ENCODE measurements around the gene AGL.
"Not testable (repeated sequence)": the region's sequence is repeated elsewhere in the genome, so short reads cannot be mapped to it uniquely, and the experiment has no call there.

The AGL gene

GRCh38 chr1:99936071-99936470 is 85.9 kb downstream of the AGL start:
- H3K4me1 ChIP-seq (ENCODE audit: control insufficient read depth, insufficient read depth, low read length): no peaks in the 10 kb centered on the region
- no peak overlapping the region for H3K4me3 ChIP-seq (ENCODE audit: low read length in 2 of 2)
- no peak overlapping the region for H3K27ac ChIP-seq (ENCODE audit: low read length)
- H3K9me3 ChIP-seq (ENCODE audit: control insufficient read depth in 2 of 2, low read length in 2 of 2): no peaks in the 10 kb centered on the region
- H3K9ac ChIP-seq (ENCODE audit: low read length in 2 of 2): no peak overlapping the region
- no peaks in the 10 kb centered on the region for H3K36me3 ChIP-seq (ENCODE audit: control insufficient read depth in 2 of 2, insufficient read depth in 2 of 2, low read length in 2 of 2)
- H3K27me3 ChIP-seq (ENCODE audit: control insufficient read depth in 1 of 2, insufficient read depth in 2 of 2, low read length in 2 of 2): no peaks in the 10 kb centered on the region

- Histone ChIP-seq H3K9ac (ENCODE audit: low read length in 2 of 2) (no peak overlapping the region), H3K4me3 (ENCODE audit: low read length in 2 of 2) (no peak overlapping the region), H3K27ac (ENCODE audit: low read length) (no peak overlapping the region), H3K4me1 (ENCODE audit: control insufficient read depth, insufficient read depth, low read length) (no peaks in the 10 kb centered on the region), H3K27me3 (ENCODE audit: control insufficient read depth in 1 of 2, insufficient read depth in 2 of 2, low read length in 2 of 2) (no peaks in the 10 kb centered on the region), H3K9me3 (ENCODE audit: control insufficient read depth in 2 of 2, low read length in 2 of 2) (no peaks in the 10 kb centered on the region), H3K36me3 (ENCODE audit: control insufficient read depth in 2 of 2, insufficient read depth in 2 of 2, low read length in 2 of 2) (no peaks in the 10 kb centered on the region)
Observed at GRCh38 chr1:99942723-99943122, 92.6 kb downstream of the AGL start.

GRCh38 chr1:99943223-99943794 is 93.1 kb downstream of the AGL start:
- H3K4me3 ChIP-seq (ENCODE audit: low read length in 2 of 2): no peak overlapping the region
- H3K9me3 ChIP-seq (ENCODE audit: control insufficient read depth in 2 of 2, low read length in 2 of 2): no peaks in the 10 kb centered on the region
- no peaks in the 10 kb centered on the region for H3K27me3 ChIP-seq (ENCODE audit: control insufficient read depth in 1 of 2, insufficient read depth in 2 of 2, low read length in 2 of 2)
- H3K36me3 ChIP-seq (ENCODE audit: control insufficient read depth in 2 of 2, insufficient read depth in 2 of 2, low read length in 2 of 2): no peaks in the 10 kb centered on the region
- no peak overlapping the region for H3K9ac ChIP-seq (ENCODE audit: low read length in 2 of 2)
- no peaks in the 10 kb centered on the region for H3K4me1 ChIP-seq (ENCODE audit: control insufficient read depth, insufficient read depth, low read length)
- H3K27ac ChIP-seq (ENCODE audit: low read length): no peak overlapping the region

- no peaks in the 10 kb centered on the region for H3K4me1 ChIP-seq (ENCODE audit: control insufficient read depth, insufficient read depth, low read length)
Observed at GRCh38 chr1:99944192-99944591, 94.0 kb downstream of the AGL start.

GRCh38 chr1:99945174-99945573 is 95.0 kb downstream of the AGL start:
- Histone ChIP-seq H3K4me3 (ENCODE audit: low read length in 2 of 2) (no peak overlapping the region), H3K9ac (ENCODE audit: low read length in 2 of 2) (no peak overlapping the region), H3K27ac (ENCODE audit: low read length) (no peak overlapping the region), H3K36me3 (ENCODE audit: control insufficient read depth in 2 of 2, insufficient read depth in 2 of 2, low read length in 2 of 2) (no peaks in the 10 kb centered on the region), H3K4me1 (ENCODE audit: control insufficient read depth, insufficient read depth, low read length) (no peaks in the 10 kb centered on the region), H3K27me3 (ENCODE audit: control insufficient read depth in 1 of 2, insufficient read depth in 2 of 2, low read length in 2 of 2) (no peaks in the 10 kb centered on the region), H3K9me3 (ENCODE audit: control insufficient read depth in 2 of 2, low read length in 2 of 2) (no peaks in the 10 kb centered on the region)

More at GRCh38 chr1:99944192-99944591, 94.0 kb downstream of the AGL start:
- no peak overlapping the region for H3K9ac ChIP-seq (ENCODE audit: low read length in 2 of 2)
- no peaks in the 10 kb centered on the region for H3K9me3 ChIP-seq (ENCODE audit: control insufficient read depth in 2 of 2, low read length in 2 of 2)
- no peaks in the 10 kb centered on the region for H3K36me3 ChIP-seq (ENCODE audit: control insufficient read depth in 2 of 2, insufficient read depth in 2 of 2, low read length in 2 of 2)
- no peaks in the 10 kb centered on the region for H3K27me3 ChIP-seq (ENCODE audit: control insufficient read depth in 1 of 2, insufficient read depth in 2 of 2, low read length in 2 of 2)
- H3K4me3 ChIP-seq (ENCODE audit: low read length in 2 of 2): no peak overlapping the region
- H3K27ac ChIP-seq (ENCODE audit: low read length): no peak overlapping the region

- no peak overlapping the region for H3K27ac ChIP-seq (ENCODE audit: low read length)
- H3K4me1 ChIP-seq (ENCODE audit: control insufficient read depth, insufficient read depth, low read length): no peaks in the 10 kb centered on the region
- H3K27me3 ChIP-seq (ENCODE audit: control insufficient read depth in 1 of 2, insufficient read depth in 2 of 2, low read length in 2 of 2): no peaks in the 10 kb centered on the region
- H3K4me3 ChIP-seq (ENCODE audit: low read length in 2 of 2): no peak overlapping the region
- H3K9me3 ChIP-seq (ENCODE audit: control insufficient read depth in 2 of 2, low read length in 2 of 2): no peaks in the 10 kb centered on the region
- H3K9ac ChIP-seq (ENCODE audit: low read length in 2 of 2): no peak overlapping the region
- H3K36me3 ChIP-seq (ENCODE audit: control insufficient read depth in 2 of 2, insufficient read depth in 2 of 2, low read length in 2 of 2): no peaks in the 10 kb centered on the region
Observed at GRCh38 chr1:99950486-99950885, 100.3 kb downstream of the AGL start.

GRCh38 chr1:99952522-99952921 is 102.4 kb downstream of the AGL start:
- no peak overlapping the region for H3K9ac ChIP-seq (ENCODE audit: low read length in 2 of 2)
- H3K27ac ChIP-seq (ENCODE audit: low read length): no peak overlapping the region
- no peaks in the 10 kb centered on the region for H3K9me3 ChIP-seq (ENCODE audit: control insufficient read depth in 2 of 2, low read length in 2 of 2)
- H3K4me3 ChIP-seq (ENCODE audit: low read length in 2 of 2): no peak overlapping the region
- H3K36me3 ChIP-seq (ENCODE audit: control insufficient read depth in 2 of 2, insufficient read depth in 2 of 2, low read length in 2 of 2): no peaks in the 10 kb centered on the region
- H3K4me1 ChIP-seq (ENCODE audit: control insufficient read depth, insufficient read depth, low read length): no peaks in the 10 kb centered on the region
- H3K27me3 ChIP-seq (ENCODE audit: control insufficient read depth in 1 of 2, insufficient read depth in 2 of 2, low read length in 2 of 2): no peaks in the 10 kb centered on the region

GRCh38 chr1:99955375-99955774 is 105.2 kb downstream of the AGL start:
- Histone ChIP-seq H3K4me1 (ENCODE audit: control insufficient read depth, insufficient read depth, low read length) (no peaks in the 10 kb centered on the region), H3K27me3 (ENCODE audit: control insufficient read depth in 1 of 2, insufficient read depth in 2 of 2, low read length in 2 of 2) (no peaks in the 10 kb centered on the region), H3K4me3 (ENCODE audit: low read length in 2 of 2) (no peak overlapping the region)

GRCh38 chr1:99956755-99957154 is 106.6 kb downstream of the AGL start:
- Histone ChIP-seq H3K27ac (ENCODE audit: low read length) (no peak overlapping the region), H3K4me3 (ENCODE audit: low read length in 2 of 2) (no peak overlapping the region), H3K9ac (ENCODE audit: low read length in 2 of 2) (no peak overlapping the region), H3K9me3 (ENCODE audit: control insufficient read depth in 2 of 2, low read length in 2 of 2) (no peaks in the 10 kb centered on the region), H3K36me3 (ENCODE audit: control insufficient read depth in 2 of 2, insufficient read depth in 2 of 2, low read length in 2 of 2) (no peaks in the 10 kb centered on the region), H3K4me1 (ENCODE audit: control insufficient read depth, insufficient read depth, low read length) (no peaks in the 10 kb centered on the region), H3K27me3 (ENCODE audit: control insufficient read depth in 1 of 2, insufficient read depth in 2 of 2, low read length in 2 of 2) (no peaks in the 10 kb centered on the region)

More at GRCh38 chr1:99955375-99955774, 105.2 kb downstream of the AGL start:
- no peak overlapping the region for H3K9ac ChIP-seq (ENCODE audit: low read length in 2 of 2)
- H3K9me3 ChIP-seq (ENCODE audit: control insufficient read depth in 2 of 2, low read length in 2 of 2): no peaks in the 10 kb centered on the region
- H3K36me3 ChIP-seq (ENCODE audit: control insufficient read depth in 2 of 2, insufficient read depth in 2 of 2, low read length in 2 of 2): no peaks in the 10 kb centered on the region
- H3K27ac ChIP-seq (ENCODE audit: low read length): no peak overlapping the region

- Histone ChIP-seq H3K36me3 (ENCODE audit: control insufficient read depth in 2 of 2, insufficient read depth in 2 of 2, low read length in 2 of 2) (no peaks in the 10 kb centered on the region), H3K27ac (ENCODE audit: low read length) (no peak overlapping the region), H3K4me1 (ENCODE audit: control insufficient read depth, insufficient read depth, low read length) (no peaks in the 10 kb centered on the region), H3K9me3 (ENCODE audit: control insufficient read depth in 2 of 2, low read length in 2 of 2) (no peaks in the 10 kb centered on the region), H3K27me3 (ENCODE audit: control insufficient read depth in 1 of 2, insufficient read depth in 2 of 2, low read length in 2 of 2) (no peaks in the 10 kb centered on the region), H3K9ac (ENCODE audit: low read length in 2 of 2) (no peak overlapping the region), H3K4me3 (ENCODE audit: low read length in 2 of 2) (no peak overlapping the region)
Observed at GRCh38 chr1:99957818-99958217, 107.7 kb downstream of the AGL start.

GRCh38 chr1:99959189-99959705 is 109.1 kb downstream of the AGL start:
- not testable (repeated sequence) for H3K9ac ChIP-seq (ENCODE audit: low read length in 2 of 2); H3K27me3 ChIP-seq (ENCODE audit: control insufficient read depth in 1 of 2, insufficient read depth in 2 of 2, low read length in 2 of 2); H3K36me3 ChIP-seq (ENCODE audit: control insufficient read depth in 2 of 2, insufficient read depth in 2 of 2, low read length in 2 of 2); H3K4me3 ChIP-seq (ENCODE audit: low read length in 2 of 2); H3K27ac ChIP-seq (ENCODE audit: low read length); H3K4me1 ChIP-seq (ENCODE audit: control insufficient read depth, insufficient read depth, low read length); H3K9me3 ChIP-seq (ENCODE audit: control insufficient read depth in 2 of 2, low read length in 2 of 2)

Data from stomach smooth muscle (tissue), 2 donors.